GM12872 (cell line): ENCODE data around the gene RNU6-1.

Source experiments
- CTCF ChIP-seq: IDR thresholded peaks from 3 replicates; pipeline ENCODE4 v1.5.1; 2011; ENCODE audit warnings: low read depth, mild to moderate bottlenecking, low read length, moderate library complexity; ENCODE audit not compliant: insufficient read depth

The RNU6-1 gene

GRCh38 chr15:67790610-67791319 is 49.1 kb downstream of the RNU6-1 start:
- TF ChIP-seq CTCF = no peak
